ENCODE measurements around the gene CCDC97.

- TF ChIP-seq, protein P1, sequence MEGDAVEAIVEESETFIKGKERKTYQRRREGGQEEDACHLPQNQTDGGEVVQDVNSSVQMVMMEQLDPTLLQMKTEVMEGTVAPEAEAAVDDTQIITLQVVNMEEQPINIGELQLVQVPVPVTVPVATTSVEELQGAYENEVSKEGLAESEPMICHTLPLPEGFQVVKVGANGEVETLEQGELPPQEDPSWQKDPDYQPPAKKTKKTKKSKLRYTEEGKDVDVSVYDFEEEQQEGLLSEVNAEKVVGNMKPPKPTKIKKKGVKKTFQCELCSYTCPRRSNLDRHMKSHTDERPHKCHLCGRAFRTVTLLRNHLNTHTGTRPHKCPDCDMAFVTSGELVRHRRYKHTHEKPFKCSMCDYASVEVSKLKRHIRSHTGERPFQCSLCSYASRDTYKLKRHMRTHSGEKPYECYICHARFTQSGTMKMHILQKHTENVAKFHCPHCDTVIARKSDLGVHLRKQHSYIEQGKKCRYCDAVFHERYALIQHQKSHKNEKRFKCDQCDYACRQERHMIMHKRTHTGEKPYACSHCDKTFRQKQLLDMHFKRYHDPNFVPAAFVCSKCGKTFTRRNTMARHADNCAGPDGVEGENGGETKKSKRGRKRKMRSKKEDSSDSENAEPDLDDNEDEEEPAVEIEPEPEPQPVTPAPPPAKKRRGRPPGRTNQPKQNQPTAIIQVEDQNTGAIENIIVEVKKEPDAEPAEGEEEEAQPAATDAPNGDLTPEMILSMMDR (conservative IDR thresholded peaks at IDR 0.05): no peak
- no peak for TF ChIP-seq EZH2 (IDR thresholded peaks at IDR 0.05; ENCODE audit: low read depth)
These were observed 48.3 kb upstream of the CCDC97 start for GRCh38 chr19:41261474-41262190.
